Measurements from ENCODE around the gene REL. TPM values are rescaled to one million over a fixed set of nuclear protein-coding genes. Genes with fewer than 3 reads are reported as not detected.

The REL gene
- total and polyA plus RNA-seq, 2 of the 13 experiments (the other 11 are each of a cell fraction or from before 2014, with no cell fraction given), result 3.7 to 7.0 TPM

DNA sequence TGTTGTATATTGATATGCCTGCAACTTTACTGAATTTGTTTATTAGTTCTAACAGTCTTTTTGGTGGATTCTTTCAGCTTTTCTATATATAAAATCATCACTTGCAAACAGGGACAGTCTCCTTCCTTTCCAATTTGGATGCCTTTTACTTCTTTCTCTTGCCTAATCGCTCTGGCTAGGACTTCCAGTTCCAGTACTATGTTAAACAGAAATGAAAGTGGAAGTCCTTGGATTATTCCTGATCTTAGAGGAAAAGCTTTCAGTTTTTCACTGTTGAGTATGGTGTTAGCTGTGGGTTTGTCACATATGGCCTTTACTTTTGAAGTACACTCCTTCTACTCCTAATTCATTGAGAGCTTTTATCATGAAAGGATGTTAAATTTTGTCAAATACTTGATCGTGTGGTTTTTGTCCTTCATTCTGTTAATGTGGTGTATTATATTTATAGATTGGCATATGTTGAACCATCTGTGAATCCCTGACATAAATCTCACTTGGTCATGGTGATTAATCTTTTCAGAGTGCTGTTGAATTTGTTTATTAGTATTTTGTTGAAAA, 52.9 kb downstream of the REL start (continued):
- TF ChIP-seq, protein P1, sequence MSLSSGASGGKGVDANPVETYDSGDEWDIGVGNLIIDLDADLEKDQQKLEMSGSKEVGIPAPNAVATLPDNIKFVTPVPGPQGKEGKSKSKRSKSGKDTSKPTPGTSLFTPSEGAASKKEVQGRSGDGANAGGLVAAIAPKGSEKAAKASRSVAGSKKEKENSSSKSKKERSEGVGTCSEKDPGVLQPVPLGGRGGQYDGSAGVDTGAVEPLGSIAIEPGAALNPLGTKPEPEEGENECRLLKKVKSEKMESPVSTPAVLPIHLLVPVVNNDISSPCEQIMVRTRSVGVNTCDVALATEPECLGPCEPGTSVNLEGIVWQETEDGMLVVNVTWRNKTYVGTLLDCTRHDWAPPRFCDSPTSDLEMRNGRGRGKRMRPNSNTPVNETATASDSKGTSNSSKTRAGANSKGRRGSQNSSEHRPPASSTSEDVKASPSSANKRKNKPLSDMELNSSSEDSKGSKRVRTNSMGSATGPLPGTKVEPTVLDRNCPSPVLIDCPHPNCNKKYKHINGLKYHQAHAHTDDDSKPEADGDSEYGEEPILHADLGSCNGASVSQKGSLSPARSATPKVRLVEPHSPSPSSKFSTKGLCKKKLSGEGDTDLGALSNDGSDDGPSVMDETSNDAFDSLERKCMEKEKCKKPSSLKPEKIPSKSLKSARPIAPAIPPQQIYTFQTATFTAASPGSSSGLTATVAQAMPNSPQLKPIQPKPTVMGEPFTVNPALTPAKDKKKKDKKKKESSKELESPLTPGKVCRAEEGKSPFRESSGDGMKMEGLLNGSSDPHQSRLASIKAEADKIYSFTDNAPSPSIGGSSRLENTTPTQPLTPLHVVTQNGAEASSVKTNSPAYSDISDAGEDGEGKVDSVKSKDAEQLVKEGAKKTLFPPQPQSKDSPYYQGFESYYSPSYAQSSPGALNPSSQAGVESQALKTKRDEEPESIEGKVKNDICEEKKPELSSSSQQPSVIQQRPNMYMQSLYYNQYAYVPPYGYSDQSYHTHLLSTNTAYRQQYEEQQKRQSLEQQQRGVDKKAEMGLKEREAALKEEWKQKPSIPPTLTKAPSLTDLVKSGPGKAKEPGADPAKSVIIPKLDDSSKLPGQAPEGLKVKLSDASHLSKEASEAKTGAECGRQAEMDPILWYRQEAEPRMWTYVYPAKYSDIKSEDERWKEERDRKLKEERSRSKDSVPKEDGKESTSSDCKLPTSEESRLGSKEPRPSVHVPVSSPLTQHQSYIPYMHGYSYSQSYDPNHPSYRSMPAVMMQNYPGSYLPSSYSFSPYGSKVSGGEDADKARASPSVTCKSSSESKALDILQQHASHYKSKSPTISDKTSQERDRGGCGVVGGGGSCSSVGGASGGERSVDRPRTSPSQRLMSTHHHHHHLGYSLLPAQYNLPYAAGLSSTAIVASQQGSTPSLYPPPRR (CRISPR knock-in tag; IDR thresholded peaks at IDR 0.05; ENCODE audit: borderline replicate concordance), result no peak
- no peak for TF ChIP-seq MXD4 (CRISPR knock-in tag; IDR thresholded peaks at IDR 0.05)
- no peak for TF ChIP-seq KDM5B (CRISPR knock-in tag; IDR thresholded peaks at IDR 0.05; ENCODE audit: borderline replicate concordance)
- no peak for TF ChIP-seq GFI1 (CRISPR knock-in tag; IDR thresholded peaks at IDR 0.05; ENCODE audit: borderline replicate concordance)
- no peak for TF ChIP-seq ZNF883 (CRISPR knock-in tag; IDR thresholded peaks at IDR 0.05; ENCODE audit: not compliant biosample characterization)
- no peak for TF ChIP-seq ZNF567 (CRISPR knock-in tag; IDR thresholded peaks at IDR 0.05; ENCODE audit: borderline replicate concordance)
- TF ChIP-seq, protein P2, sequence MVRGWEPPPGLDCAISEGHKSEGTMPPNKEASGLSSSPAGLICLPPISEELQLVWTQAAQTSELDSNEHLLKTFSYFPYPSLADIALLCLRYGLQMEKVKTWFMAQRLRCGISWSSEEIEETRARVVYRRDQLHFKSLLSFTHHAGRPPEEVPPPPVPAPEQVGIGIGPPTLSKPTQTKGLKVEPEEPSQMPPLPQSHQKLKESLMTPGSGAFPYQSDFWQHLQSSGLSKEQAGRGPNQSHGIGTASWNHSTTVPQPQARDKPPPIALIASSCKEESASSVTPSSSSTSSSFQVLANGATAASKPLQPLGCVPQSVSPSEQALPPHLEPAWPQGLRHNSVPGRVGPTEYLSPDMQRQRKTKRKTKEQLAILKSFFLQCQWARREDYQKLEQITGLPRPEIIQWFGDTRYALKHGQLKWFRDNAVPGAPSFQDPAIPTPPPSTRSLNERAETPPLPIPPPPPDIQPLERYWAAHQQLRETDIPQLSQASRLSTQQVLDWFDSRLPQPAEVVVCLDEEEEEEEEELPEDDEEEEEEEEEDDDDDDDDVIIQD (CRISPR knock-in tag; IDR thresholded peaks at IDR 0.05; ENCODE audit: low read depth), result no peak
